ENCODE results near the gene KNL1.

DNA sequence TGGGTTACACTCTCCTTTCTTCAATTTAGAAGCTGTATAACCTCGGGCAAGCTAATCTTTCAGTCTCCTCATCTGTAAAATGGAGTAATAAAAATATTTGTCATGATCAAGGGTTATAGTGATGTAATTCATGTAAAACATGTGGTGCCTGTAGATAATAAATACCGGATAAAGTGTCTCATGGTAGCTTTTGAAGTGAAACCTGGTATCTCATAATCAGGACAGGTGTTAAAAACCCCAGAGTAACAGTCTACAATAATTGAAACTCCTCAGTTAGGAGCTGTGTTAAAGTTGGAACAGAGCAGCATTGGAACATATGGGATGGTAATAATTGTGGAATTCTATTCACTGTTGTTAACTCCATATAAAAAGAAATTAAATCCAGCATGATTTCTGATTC lies 884 bp upstream of the KNL1 start:
- TF ChIP-seq EP300 (IDR thresholded peaks at IDR 0.05; ENCODE audit: borderline replicate concordance in 1 of 2, control insufficient read depth in 1 of 2, low read depth in 2 of 2, low read length in 2 of 2): 0 out of 4 replicates have a peak, but pooled peaks of 1 of the 2 experiments have one; percentile 25
- TF ChIP-seq, protein P1, sequence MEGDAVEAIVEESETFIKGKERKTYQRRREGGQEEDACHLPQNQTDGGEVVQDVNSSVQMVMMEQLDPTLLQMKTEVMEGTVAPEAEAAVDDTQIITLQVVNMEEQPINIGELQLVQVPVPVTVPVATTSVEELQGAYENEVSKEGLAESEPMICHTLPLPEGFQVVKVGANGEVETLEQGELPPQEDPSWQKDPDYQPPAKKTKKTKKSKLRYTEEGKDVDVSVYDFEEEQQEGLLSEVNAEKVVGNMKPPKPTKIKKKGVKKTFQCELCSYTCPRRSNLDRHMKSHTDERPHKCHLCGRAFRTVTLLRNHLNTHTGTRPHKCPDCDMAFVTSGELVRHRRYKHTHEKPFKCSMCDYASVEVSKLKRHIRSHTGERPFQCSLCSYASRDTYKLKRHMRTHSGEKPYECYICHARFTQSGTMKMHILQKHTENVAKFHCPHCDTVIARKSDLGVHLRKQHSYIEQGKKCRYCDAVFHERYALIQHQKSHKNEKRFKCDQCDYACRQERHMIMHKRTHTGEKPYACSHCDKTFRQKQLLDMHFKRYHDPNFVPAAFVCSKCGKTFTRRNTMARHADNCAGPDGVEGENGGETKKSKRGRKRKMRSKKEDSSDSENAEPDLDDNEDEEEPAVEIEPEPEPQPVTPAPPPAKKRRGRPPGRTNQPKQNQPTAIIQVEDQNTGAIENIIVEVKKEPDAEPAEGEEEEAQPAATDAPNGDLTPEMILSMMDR (IDR thresholded peaks at IDR 0.05 in 2 of 3, conservative IDR thresholded peaks at IDR 0.05 in 1 of 3; ENCODE audit: control insufficient read depth in 2 of 3, extremely low read depth in 1 of 3, insufficient read depth in 1 of 3, low read depth in 3 of 3, low read length in 3 of 3): no peak
- TF ChIP-seq TAF1 (IDR thresholded peaks at IDR 0.05; ENCODE audit: borderline replicate concordance, low read depth, low read length): no peak
- TF ChIP-seq POLR2AphosphoS5 (IDR thresholded peaks at IDR 0.05; ENCODE audit: low read length): no peak
- TF ChIP-seq POLR2A (IDR thresholded peaks at IDR 0.05; ENCODE audit: low read depth, low read length): no peak
- TF ChIP-seq ZNF24 (IDR thresholded peaks at IDR 0.05): no peak
- TF ChIP-seq, protein P2, sequence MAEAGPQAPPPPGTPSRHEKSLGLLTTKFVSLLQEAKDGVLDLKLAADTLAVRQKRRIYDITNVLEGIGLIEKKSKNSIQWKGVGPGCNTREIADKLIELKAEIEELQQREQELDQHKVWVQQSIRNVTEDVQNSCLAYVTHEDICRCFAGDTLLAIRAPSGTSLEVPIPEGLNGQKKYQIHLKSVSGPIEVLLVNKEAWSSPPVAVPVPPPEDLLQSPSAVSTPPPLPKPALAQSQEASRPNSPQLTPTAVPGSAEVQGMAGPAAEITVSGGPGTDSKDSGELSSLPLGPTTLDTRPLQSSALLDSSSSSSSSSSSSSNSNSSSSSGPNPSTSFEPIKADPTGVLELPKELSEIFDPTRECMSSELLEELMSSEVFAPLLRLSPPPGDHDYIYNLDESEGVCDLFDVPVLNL (IDR thresholded peaks at IDR 0.05; ENCODE audit: low read depth, low read length): no peak
- no peak for TF ChIP-seq CBX5 (IDR thresholded peaks at IDR 0.05; ENCODE audit: low read depth)
- TF ChIP-seq HDAC6 (IDR thresholded peaks at IDR 0.05; ENCODE audit: unreplicated experiment): no peak
- TF ChIP-seq CEBPB (IDR thresholded peaks at IDR 0.05; ENCODE audit: borderline replicate concordance in 1 of 2, low read depth in 2 of 2, low read length in 2 of 2): no peak
- TF ChIP-seq, protein P3, sequence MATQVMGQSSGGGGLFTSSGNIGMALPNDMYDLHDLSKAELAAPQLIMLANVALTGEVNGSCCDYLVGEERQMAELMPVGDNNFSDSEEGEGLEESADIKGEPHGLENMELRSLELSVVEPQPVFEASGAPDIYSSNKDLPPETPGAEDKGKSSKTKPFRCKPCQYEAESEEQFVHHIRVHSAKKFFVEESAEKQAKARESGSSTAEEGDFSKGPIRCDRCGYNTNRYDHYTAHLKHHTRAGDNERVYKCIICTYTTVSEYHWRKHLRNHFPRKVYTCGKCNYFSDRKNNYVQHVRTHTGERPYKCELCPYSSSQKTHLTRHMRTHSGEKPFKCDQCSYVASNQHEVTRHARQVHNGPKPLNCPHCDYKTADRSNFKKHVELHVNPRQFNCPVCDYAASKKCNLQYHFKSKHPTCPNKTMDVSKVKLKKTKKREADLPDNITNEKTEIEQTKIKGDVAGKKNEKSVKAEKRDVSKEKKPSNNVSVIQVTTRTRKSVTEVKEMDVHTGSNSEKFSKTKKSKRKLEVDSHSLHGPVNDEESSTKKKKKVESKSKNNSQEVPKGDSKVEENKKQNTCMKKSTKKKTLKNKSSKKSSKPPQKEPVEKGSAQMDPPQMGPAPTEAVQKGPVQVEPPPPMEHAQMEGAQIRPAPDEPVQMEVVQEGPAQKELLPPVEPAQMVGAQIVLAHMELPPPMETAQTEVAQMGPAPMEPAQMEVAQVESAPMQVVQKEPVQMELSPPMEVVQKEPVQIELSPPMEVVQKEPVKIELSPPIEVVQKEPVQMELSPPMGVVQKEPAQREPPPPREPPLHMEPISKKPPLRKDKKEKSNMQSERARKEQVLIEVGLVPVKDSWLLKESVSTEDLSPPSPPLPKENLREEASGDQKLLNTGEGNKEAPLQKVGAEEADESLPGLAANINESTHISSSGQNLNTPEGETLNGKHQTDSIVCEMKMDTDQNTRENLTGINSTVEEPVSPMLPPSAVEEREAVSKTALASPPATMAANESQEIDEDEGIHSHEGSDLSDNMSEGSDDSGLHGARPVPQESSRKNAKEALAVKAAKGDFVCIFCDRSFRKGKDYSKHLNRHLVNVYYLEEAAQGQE (IDR thresholded peaks at IDR 0.05; ENCODE audit: low read depth, low read length): no peak
- no peak for TF ChIP-seq MEF2A (IDR thresholded peaks at IDR 0.05; ENCODE audit: insufficient read depth, low read depth, low read length)
- TF ChIP-seq RELA (IDR thresholded peaks at IDR 0.05; ENCODE audit: borderline replicate concordance, partially characterized antibody): no peak
- no peak for TF ChIP-seq YY1 (IDR thresholded peaks at IDR 0.05; ENCODE audit: low read depth, low read length)

Data from GM12878 (cell line).